ENCODE data around the gene NTN5. TPM values are rescaled to one million over a fixed set of nuclear protein-coding genes. Genes with fewer than 3 reads are reported as not detected.

Gene NTN5
- total and polyA plus RNA-seq, 2 donors from 2014 or later = 0.52 to 0.85 TPM

- Histone ChIP-seq H3K36me3 (ENCODE audit: control insufficient read depth in 2 of 3, insufficient read depth in 3 of 3, low read length in 3 of 3) (no peaks in the 10 kb centered on the region), H3K27me3 (ENCODE audit: control insufficient read depth, insufficient read depth, low read length) (no peaks in the 10 kb centered on the region), H3K4me1 (ENCODE audit: control insufficient read depth in 2 of 3, insufficient read depth in 2 of 3, low read depth in 1 of 3, low read length in 3 of 3) (peaks cover 5 to 14% (median 10%) of the 10 kb centered on the region in 3 donors), H3K9ac (ENCODE audit: low read length in 3 of 3) (peak overlapping the region in 1 of 3 donors; percentile 29), H3K27ac (ENCODE audit: low read depth in 2 of 2, low read length in 2 of 2) (no peak overlapping the region), H3K9me3 (ENCODE audit: control insufficient read depth in 2 of 3, insufficient read depth in 1 of 3, low read length in 3 of 3) (no peaks in the 10 kb centered on the region), H3K4me3 (ENCODE audit: low read length in 3 of 3) (no peak overlapping the region)
- no peak for TF ChIP-seq CTCF (IDR thresholded peaks at IDR 0.05; ENCODE audit: borderline replicate concordance, extremely low read depth, insufficient read depth)
- FAIRE-seq = no peak
- DNase-seq = peak in 2 of 5 donors; percentile 73 to 79
- intact Hi-C loops (cut with DNase I) = no loop called here
Measured at GRCh38 chr19:48639483-48640375, 33.1 kb downstream of the NTN5 start.

GRCh38 chr19:48638831-48639381 is 33.9 kb downstream of the NTN5 start:
- Histone ChIP-seq H3K4me3 (ENCODE audit: low read length in 3 of 3) (peak overlapping the region in 2 of 3 donors; percentile 70 to 93), H3K9ac (ENCODE audit: low read length in 3 of 3) (peak overlapping the region in 1 of 3 donors; percentile 75), H3K9me3 (ENCODE audit: control insufficient read depth in 2 of 3, insufficient read depth in 1 of 3, low read length in 3 of 3) (no peaks in the 10 kb centered on the region), H3K27ac (ENCODE audit: low read depth in 2 of 2, low read length in 2 of 2) (peak overlapping the region; percentile 89 to 99), H3K4me1 (ENCODE audit: control insufficient read depth in 2 of 3, insufficient read depth in 2 of 3, low read depth in 1 of 3, low read length in 3 of 3) (peaks cover 8 to 19% (median 16%) of the 10 kb centered on the region in 3 donors), H3K27me3 (ENCODE audit: control insufficient read depth, insufficient read depth, low read length) (no peaks in the 10 kb centered on the region), H3K36me3 (ENCODE audit: control insufficient read depth in 2 of 3, insufficient read depth in 3 of 3, low read length in 3 of 3) (no peaks in the 10 kb centered on the region)
- DNase-seq (peak in 2 of 5 donors; percentile 86 to 88), FAIRE-seq (no peak)
- no peak for TF ChIP-seq CTCF (IDR thresholded peaks at IDR 0.05; ENCODE audit: borderline replicate concordance, extremely low read depth, insufficient read depth)
- intact Hi-C loops (cut with DNase I) = no loop called here

- peaks cover 8 to 26% (median 23%) of the 10 kb centered on the region in 3 donors for H3K4me1 ChIP-seq (ENCODE audit: control insufficient read depth in 2 of 3, insufficient read depth in 2 of 3, low read depth in 1 of 3, low read length in 3 of 3)
- peak overlapping the region; percentile 98 to 99 for H3K27ac ChIP-seq (ENCODE audit: low read depth in 2 of 2, low read length in 2 of 2)
- FAIRE-seq = no peak
- no peak for TF ChIP-seq CTCF (IDR thresholded peaks at IDR 0.05; ENCODE audit: borderline replicate concordance, extremely low read depth, insufficient read depth)
- H3K9me3 ChIP-seq (ENCODE audit: control insufficient read depth in 2 of 3, insufficient read depth in 1 of 3, low read length in 3 of 3) = no peaks in the 10 kb centered on the region
- H3K27me3 ChIP-seq (ENCODE audit: control insufficient read depth, insufficient read depth, low read length) = no peaks in the 10 kb centered on the region
- H3K36me3 ChIP-seq (ENCODE audit: control insufficient read depth in 2 of 3, insufficient read depth in 3 of 3, low read length in 3 of 3) = peaks cover 0 to 2% (median 0%) of the 10 kb centered on the region in 3 donors
- H3K4me3 ChIP-seq (ENCODE audit: low read length in 3 of 3) = peak overlapping the region; percentile 81 to 93 (median 85)
- intact Hi-C loops (cut with DNase I) = no loop called here
- peak overlapping the region; percentile 77 to 94 (median 91) for H3K9ac ChIP-seq (ENCODE audit: low read length in 3 of 3)
- DNase-seq = peak; percentile 95 to 98 (median 97)
Measured at GRCh38 chr19:48637948-48638830, 34.6 kb downstream of the NTN5 start.

All from kidney (tissue), 14 donors.